C4-2B (cell line): ENCODE data around the gene CSKMT.

ENCODE experiments used
- ZFX ChIP-seq: fragments of 450-650 bp; IDR thresholded peaks from 2 replicates; pipeline ENCODE4 v1.6.1; 2017
- TF ChIP-seq, protein P1 (sequence below): fragments of 450-650 bp; conservative IDR thresholded peaks from 2 replicates; pipeline ENCODE4 v1.5.1; 2017; ENCODE audit warnings: mild to moderate bottlenecking

DNA sequence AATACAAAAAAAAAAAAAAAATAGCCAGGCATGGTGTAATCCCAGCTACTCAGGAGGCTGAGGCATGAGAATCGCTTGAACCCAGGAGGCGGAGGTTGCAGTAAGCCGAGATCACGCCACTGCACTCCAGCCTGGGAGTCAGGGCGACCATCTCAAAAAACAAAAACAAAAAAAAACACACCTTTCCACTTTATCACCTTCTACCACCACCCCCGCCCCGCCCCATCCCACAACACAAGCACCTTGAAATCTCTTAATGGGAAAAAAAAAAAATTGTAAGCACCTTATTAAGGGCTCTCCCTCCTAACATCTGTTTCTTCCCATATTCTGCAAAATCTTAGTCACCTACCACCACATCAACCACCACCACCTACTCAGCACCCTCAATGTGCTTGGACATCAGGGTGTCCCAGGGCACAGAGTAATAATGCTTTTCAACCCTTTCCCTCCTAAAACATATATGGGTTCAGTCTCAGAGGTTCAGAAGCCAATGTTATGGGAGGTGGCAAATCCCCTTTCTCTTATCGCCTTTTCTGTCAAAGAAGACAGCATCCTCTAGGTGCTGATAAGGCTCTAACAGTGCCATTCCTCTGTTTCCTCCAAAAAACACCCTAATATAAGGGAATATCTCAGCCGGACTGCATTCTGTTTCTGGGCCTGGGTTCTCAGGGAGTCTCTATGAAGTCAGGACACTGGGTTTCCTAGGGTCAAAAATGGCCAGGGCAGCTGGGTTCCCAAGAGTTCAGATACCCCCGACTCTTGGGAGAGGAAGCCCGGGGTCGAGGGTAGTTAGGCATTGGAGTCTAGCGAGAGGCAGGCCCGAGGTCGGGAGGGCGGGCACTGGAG lies 12.7 kb upstream of the CSKMT start:
- TF ChIP-seq, protein P1, sequence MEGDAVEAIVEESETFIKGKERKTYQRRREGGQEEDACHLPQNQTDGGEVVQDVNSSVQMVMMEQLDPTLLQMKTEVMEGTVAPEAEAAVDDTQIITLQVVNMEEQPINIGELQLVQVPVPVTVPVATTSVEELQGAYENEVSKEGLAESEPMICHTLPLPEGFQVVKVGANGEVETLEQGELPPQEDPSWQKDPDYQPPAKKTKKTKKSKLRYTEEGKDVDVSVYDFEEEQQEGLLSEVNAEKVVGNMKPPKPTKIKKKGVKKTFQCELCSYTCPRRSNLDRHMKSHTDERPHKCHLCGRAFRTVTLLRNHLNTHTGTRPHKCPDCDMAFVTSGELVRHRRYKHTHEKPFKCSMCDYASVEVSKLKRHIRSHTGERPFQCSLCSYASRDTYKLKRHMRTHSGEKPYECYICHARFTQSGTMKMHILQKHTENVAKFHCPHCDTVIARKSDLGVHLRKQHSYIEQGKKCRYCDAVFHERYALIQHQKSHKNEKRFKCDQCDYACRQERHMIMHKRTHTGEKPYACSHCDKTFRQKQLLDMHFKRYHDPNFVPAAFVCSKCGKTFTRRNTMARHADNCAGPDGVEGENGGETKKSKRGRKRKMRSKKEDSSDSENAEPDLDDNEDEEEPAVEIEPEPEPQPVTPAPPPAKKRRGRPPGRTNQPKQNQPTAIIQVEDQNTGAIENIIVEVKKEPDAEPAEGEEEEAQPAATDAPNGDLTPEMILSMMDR: no peak
- TF ChIP-seq ZFX: no peak
